GM19455 (cell line): ENCODE data around the gene NODAL.

Experiments
- ATAC-seq: cut with Tn5 transposase; IDR thresholded peaks from one replicate; pipeline ENCODE4 v1.9.1; 2021; ENCODE audit not compliant: unreplicated experiment

Gene NODAL

DNA sequence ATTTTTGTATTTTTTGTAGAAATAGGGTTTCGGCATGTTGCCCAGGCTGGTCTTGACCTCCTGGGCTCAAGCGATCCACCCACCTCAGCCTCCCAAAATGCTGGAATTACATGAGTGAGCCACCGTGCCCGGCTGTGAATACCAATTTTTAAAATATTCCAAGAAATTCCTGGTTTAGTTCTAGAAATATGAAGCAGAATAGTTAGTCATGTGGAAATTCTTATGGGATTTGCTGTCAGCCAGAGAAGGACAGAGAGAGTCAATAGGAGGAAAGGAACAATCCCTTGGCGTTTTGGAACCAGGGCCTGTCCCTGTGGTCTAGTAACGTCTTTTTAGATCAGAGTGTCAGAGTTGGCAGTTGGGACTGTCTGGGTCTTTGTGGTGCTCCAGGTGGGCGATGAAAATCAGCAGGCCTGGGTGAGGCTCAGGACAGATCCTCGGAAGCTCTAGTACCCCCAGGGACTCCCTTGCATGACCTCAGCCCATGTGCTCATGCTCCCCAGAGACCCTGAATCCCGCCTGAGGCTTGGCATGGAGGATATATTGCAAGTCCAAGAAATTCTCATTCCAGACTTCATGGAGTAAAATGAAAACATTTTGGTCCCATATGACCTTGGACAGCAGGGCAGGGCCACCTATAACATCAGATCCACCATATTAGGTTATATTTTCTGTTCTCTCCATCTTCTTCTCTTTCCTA, 7.8 kb downstream of the NODAL start:
- ATAC-seq: no peak

DNA sequence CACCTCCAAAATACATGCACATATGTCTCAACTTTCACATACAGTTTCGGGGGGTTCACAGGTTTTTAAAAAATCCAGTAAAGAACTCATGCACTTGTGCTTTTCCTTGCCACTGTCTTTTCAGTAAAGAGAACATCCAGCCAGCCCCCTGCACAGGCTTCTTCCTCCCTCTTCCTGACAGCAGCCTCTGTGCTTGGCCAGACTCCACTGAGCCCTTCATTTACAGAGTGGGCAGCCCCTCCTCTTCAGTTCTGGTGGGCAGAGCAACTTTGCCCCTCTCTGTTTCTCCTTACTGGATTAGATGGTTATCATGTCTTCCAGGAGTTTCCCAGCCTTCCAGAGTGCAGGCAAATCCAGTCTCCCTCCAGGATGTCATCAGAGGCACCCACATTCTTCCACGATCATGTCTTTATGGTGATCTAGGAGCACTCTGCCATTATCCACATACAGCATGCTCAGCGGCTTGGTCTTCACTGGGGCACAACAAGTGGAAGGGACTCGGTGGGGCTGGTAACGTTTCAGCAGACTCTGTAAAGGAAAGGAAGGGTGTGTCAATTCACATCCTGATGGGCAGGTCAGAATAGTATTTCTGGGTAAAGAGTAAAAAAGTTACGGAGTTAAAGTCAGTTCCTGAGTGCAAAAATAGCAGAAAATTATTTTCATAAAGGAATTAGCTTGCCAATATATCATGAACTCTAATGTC, 8.8 kb downstream of the NODAL start:
- ATAC-seq: no peak

DNA sequence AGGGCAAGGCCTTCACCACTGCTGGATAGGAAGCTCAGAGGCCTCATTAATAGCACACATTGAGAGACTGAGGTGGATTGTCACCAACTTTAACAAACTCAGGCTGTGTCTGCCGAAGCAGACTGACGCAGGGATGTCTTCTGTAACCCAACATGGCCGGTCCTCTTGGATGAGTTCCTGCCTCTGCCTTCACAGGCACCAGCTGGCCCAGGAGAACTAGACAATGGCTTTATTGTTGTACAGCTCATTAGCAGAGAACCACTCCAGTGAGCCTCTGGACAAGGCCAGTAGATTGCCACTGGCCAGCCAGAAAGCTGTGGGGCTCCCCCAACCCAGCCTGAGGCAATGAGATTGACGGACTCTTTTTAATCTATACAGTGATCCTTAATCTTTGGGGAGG, 9.4 kb downstream of the NODAL start:
- ATAC-seq: no peak

DNA sequence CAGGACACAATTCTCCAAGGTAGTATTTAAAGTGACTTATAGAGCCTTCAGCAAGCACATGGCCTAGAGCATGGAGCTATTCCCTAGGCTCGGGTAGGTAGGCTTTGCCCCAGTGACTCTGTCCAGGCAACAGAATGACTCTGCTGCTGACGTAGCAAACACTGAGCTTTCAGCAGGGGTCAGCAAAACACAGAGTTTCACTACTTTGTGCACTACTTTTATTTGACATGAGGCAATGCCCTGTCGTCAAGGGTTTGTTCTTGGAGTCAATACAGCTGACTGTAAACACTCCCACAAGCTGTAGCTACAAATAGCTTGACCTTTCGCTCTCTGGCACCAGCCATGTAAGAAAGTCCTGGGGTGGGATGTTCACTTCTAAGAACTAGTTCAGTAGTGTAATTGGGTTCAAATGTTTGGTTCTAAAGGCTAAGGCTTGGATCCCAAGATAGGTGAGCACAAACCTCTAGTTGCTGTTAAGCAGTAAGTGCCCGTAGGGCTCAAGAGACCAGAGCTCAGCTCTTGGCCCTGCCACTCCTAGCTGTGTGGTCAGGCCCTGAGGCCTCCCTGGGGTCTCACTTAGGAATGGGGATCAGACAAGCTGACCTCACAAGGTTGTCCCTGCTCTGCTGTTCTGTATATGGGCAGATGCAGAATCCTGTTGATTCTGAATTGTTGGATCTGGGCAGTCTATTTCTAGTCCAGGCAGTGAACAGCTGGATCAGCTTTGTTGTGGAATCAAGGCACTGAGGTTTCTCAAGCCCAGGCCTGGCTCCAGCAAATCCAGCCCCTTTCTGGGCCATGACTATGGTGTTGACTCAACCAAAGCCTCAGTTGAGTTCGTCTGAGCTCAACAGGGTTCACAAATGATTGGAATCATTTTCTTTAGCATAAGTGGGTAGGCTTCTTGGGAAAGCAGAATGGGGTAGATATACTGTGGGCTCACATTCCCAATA, 10.7 kb downstream of the NODAL start:
- ATAC-seq: no peak

GRCh38 chr10:70426823-70427222, 14.7 kb downstream of the NODAL start:
- ATAC-seq: no peak

GRCh38 chr10:70425096-70425495, 16.4 kb downstream of the NODAL start:
- no peak for ATAC-seq

- ATAC-seq: no peak
These were observed 17.2 kb downstream of the NODAL start for GRCh38 chr10:70424320-70424719.

GRCh38 chr10:70418713-70419112, 22.8 kb downstream of the NODAL start:
- no peak for ATAC-seq

- no peak for ATAC-seq
These were observed 23.3 kb downstream of the NODAL start for GRCh38 chr10:70418229-70418628.

GRCh38 chr10:70417568-70417967, 23.9 kb downstream of the NODAL start:
- no peak for ATAC-seq

DNA sequence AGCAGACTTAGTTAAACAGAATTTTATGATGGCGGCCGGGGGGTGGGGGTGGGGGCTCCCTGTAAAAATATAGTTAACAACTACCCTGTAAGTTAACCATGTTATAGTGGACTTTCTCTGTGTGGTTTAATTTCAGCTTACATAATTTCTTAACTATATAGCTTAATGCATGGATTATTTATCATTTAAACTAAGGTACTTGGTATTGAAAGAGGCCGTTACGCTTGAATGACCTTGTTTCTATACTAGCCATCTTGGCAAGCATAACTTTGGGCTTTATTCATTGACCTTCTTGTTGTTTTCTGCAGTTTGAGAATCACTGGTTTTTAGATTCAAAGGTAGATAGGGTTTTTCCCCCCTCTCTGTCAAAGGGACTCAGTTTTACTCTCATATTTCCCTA, 29.1 kb downstream of the NODAL start:
- no peak for ATAC-seq

GRCh38 chr10:70410608-70411007, 30.9 kb downstream of the NODAL start:
- ATAC-seq: no peak

GRCh38 chr10:70409772-70410171, 31.7 kb downstream of the NODAL start:
- no peak for ATAC-seq

DNA sequence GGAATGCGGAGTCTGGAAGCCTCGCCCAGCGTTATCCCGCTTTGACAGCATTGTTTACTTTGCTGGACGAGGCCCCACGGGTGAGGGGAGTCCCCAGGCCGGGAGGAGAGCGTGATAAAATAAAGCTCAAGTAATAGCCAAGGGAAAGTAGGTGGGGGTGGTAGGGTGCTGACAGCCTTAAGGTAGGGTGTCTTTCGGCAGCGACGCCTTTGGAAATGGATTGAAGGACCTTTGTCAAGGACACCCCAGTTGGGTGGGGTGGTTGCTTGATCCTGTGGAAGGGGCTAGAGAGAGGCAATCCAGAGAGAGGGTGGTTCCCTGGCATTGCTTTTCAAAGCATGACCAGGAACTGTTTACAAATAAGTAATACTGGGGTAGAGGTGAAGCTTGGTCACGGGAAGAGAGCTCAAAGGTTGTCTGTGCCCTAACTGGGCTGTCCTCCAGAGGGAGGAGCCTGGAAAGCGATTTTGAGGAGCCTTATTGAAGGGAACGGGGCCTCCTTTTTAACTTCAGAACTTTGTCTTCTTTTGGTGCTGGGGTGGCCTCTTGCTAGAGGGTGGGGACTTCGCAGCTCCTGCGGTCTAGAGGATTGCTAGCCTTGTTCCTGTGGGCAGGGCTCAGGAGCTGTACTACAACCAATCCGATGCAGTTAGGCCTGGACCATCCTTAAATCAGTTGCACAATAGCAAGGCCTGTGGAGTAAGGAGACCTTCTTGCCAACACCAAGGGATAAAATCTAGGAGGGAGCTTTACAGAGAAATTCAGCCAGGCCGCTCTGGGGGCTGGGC, 36.2 kb downstream of the NODAL start:
- no peak for ATAC-seq

DNA sequence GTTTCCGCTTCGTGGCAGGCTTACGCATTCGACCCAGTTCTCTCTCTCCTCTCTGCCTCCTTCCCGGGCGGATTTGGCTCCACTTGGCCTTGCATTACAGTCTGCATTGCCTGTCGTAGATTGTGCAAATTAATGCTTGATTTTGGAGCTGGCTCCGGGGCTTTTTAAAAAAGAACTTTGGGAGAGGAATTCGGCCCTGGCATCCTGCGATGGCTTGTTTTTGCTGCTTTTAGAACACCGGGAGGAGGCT, 36.8 kb downstream of the NODAL start:
- ATAC-seq: no peak

DNA sequence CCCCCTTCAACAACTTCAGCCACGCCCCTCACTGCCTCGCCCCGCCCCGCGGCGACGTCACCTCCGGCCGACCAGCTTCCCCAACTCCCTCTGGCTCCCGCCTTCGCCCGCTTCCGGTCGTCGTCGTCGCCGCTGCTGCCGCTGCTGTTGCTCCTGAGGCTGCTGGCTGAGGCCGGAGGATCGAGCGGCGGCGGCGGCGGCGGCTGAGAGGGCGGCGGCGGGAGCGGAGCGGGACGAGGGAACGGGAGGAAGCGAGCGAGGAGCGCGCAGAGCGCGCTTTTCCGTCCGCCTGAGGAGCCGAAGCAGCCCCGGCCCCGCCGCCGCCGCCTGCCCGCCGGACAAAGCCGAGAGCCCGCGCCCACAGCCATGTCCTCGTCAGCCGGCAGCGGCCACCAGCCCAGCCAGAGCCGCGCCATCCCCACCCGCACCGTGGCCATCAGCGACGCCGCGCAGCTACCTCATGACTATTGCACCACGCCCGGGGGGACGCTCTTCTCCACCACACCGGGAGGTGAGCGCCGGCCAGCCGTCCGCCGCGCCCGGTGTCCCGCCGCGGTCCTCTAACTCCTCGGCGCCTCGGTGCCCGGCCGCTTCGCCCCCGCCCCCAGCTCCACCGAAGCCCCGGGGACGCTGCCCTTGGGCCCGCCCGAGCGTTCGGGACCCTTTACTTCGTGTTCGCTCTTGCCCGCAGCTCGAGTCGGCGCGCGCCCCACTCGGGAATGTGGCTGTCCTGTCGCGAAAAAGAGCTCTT, 37.3 kb downstream of the NODAL start, which contains the start of gene EIF4EBP2:
TSS of gene EIF4EBP2 (plus strand) at position 110 of the 751 bp plus-strand sequence. CDS start at position 367, 257 bp downstream.
- peak; percentile 90 for ATAC-seq

DNA sequence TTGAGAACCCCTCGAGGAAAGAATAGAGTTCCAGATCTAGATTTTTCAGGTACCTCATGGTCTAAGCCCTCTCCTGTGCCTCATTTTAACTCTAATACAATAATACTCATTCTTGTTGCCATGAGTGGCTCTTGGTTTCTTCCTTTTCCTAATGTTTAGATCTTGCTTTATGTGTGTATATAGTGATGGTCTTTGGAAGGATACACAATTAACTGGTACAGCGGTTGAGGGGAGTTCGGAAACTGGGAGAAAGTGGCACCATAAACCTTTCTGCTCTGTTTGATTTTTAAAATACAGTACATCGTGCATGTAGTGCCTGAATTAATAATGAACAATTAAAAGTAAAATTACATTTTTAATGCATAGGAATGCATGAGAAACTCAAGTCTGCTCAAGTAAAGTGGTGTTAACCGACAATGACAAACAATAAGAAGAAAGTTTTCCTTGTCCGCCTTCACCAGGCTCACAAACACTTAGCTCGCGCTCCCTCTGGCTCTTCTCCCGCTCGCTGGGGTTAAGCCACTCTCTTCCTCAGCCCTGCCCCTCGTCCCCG, 37.9 kb downstream of the NODAL start:
- ATAC-seq: peak; percentile 6

- ATAC-seq: no peak
These were observed 42.3 kb downstream of the NODAL start for GRCh38 chr10:70399177-70399576.

DNA sequence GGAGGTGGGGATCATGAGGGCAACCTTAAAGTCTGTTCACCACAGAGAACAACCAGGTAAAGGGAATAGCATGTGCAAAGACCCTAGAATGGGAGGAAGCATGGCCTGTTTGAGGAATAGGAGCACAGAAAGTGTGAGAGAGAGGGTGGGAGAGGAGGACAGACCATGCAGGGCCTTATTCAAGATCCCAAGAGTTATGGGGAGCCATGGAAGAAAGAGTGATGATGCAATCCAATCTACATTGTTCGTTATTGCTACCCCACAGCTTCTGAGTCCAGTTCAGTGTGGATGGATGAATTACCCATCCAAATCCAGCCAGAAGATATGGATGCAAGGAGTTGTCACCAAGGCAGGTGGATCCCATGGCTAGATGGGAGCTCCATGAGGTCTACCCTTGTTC, 45.3 kb downstream of the NODAL start:
- no peak for ATAC-seq

DNA sequence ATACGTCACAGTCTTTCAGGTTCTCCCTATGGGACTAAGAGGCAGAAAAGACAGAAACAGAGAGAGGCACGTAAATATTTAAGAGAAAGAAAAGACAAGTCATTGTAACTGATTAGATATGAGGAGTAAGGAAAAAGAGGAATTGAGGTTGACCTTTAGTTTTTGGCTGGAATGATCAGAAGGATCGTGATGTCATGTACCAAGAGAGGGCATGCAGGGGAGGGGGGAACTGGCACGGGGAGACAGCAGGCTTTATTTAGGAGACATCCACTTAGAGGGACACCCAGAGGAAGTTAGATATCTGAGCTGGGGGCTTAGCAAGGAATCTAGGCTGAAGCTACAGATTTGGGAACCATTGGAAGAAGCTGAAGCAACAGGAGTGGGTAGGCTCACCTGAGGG, 49.8 kb downstream of the NODAL start:
- no peak for ATAC-seq
